GM12874 (cell line): ENCODE results near the gene TTI1.

Source experiments
- CTCF ChIP-seq: IDR thresholded peaks from 2 replicates; pipeline ENCODE4 v1.5.1; 2011; ENCODE audit warnings: low read depth, mild to moderate bottlenecking, control low read depth, low read length, moderate library complexity; ENCODE audit not compliant: insufficient read depth

The TTI1 gene

GRCh38 chr20:38033330-38034107 is at the start of gene TTI1, which contains the start of gene RPRD1B:
Gene TTI1, minus strand, starts transcription at chr20:38033456. Its CDS starts 19,640 bp downstream, at chr20:38013816.
Gene RPRD1B, plus strand, starts transcription at chr20:38033746. Its CDS starts 202 bp downstream, at chr20:38033948.
- TF ChIP-seq CTCF, result no peak

GRCh38 chr20:38082894-38083293 is 49.6 kb upstream of the TTI1 start:
- no peak for TF ChIP-seq CTCF

- TF ChIP-seq CTCF, result no peak
These were observed 48.3 kb upstream of the TTI1 start for GRCh38 chr20:38081575-38081974.

GRCh38 chr20:38079353-38079752 is 46.1 kb upstream of the TTI1 start:
- TF ChIP-seq CTCF, result no peak

GRCh38 chr20:38078084-38078483 is 44.8 kb upstream of the TTI1 start:
- TF ChIP-seq CTCF, result no peak

GRCh38 chr20:38076548-38076947 is 43.3 kb upstream of the TTI1 start:
- TF ChIP-seq CTCF, result no peak

- TF ChIP-seq CTCF, result no peak
These were observed 42.1 kb upstream of the TTI1 start for GRCh38 chr20:38075161-38075998.
